BLaER1 treated with 17β-estradiol and CSF1 and Interleukin-3, amounts not matched to agents 10 nM and 100 nM (cell line): ENCODE measurements around the gene CDC73.
"Not testable (repeated sequence)": the region's sequence is repeated elsewhere in the genome, so short reads cannot be mapped to it uniquely, and the experiment has no call there.

Source experiments
- H3K27ac ChIP-seq, 11 experiments: shearing (Covaris generic); formaldehyde crosslinking; 2 replicates each; pipeline ENCODE4 v1.8.1; 2022
- H3K27me3 ChIP-seq, 11 experiments: shearing (Covaris generic); formaldehyde crosslinking; 2 replicates each; pipeline ENCODE4 v1.8.1; 2022
- H3K36me3 ChIP-seq, 11 experiments: shearing (Covaris generic); formaldehyde crosslinking; 2 replicates each; pipeline ENCODE4 v1.8.1; 2022
- H3K4me1 ChIP-seq, 10 experiments: shearing (Covaris generic); formaldehyde crosslinking; 2 replicates each; pipeline ENCODE4 v1.8.1; 2022
- H3K4me2 ChIP-seq, 11 experiments: shearing (Covaris generic); formaldehyde crosslinking; 2 replicates each; pipeline ENCODE4 v1.8.1; 2022
- H3K4me3 ChIP-seq, 10 experiments: shearing (Covaris generic); formaldehyde crosslinking; 2 replicates each; pipeline ENCODE4 v1.8.1; 2022
- H3K9ac ChIP-seq, 11 experiments: shearing (Covaris generic); formaldehyde crosslinking; 2 replicates each; pipeline ENCODE4 v1.8.1; 2022
- H3K9me3 ChIP-seq, 11 experiments: shearing (Covaris generic); formaldehyde crosslinking; replicated peaks in 1 of 11; 2 replicates each; pipeline ENCODE4 v1.8.1; 2022
- H4K20me1 ChIP-seq, 11 experiments: shearing (Covaris generic); formaldehyde crosslinking; 2 replicates each; pipeline ENCODE4 v1.8.1; 2022
- Cebpa-rat ChIP-seq, 11 experiments: shearing (Covaris generic); IDR thresholded peaks; 2 replicates each; pipeline ENCODE4 v1.8.1; 2022

The CDC73 gene

DNA sequence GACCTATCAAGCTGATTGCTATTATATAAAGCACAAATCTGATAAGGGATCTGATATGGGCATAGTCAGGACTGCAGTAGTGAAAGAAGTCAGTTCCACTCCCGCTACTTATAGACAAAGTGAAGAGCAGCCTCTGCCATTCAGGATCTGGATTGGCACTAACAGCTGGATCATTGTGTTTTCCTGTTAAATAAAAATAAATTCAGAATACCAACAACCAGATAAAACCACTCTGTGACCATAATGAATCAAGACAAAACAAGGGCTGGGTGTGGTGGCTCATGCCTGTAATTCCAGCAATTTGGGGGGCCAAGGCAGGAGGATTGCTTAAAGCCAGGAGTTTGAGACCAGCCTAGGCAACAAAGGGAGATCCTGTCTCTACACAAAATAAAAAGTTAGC lies 11.6 kb upstream of the CDC73 start:
- Histone ChIP-seq H3K4me2 (no peak overlapping the region), H3K27ac (no peak overlapping the region), H3K4me1 (peaks cover 0 to 18% (median 15%) of the 10 kb centered on the region in 10 experiments; a peak in 12 of 20 replicates), H4K20me1 (no peaks in the 10 kb centered on the region), H3K4me3 (no peak overlapping the region), H3K36me3 (no peaks in the 10 kb centered on the region), H3K9me3 (no peaks in the 10 kb centered on the region), H3K27me3 (no peaks in the 10 kb centered on the region), H3K9ac (no peak overlapping the region)
- no peak for TF ChIP-seq Cebpa-rat (IDR thresholded peaks at IDR 0.05)

DNA sequence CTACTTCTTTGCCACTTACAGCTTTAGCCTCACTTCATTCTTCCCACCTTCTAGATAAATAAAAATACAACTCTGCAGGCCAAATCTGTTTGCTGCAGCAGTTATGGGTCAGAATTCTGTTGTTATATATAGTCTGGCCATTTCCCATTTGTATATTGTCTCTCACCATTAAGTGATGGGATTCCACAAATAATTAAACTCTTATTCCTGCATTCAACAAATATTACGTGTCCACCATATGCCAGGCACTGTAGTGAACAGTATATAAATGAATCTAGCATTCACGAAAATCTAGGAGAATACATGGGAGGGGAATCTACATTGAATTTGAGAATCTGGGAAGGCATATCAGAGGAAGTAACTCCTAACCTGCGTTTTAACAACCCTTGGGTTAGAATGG lies 11.0 kb upstream of the CDC73 start:
- no peaks in the 10 kb centered on the region for H3K36me3 ChIP-seq
- no peaks in the 10 kb centered on the region for H3K9me3 ChIP-seq
- H3K4me3 ChIP-seq: no peak overlapping the region
- no peak for TF ChIP-seq Cebpa-rat (IDR thresholded peaks at IDR 0.05)
- H3K27ac ChIP-seq: no peak overlapping the region
- no peaks in the 10 kb centered on the region for H3K27me3 ChIP-seq
- H4K20me1 ChIP-seq: no peaks in the 10 kb centered on the region
- peaks cover 0 to 15% (median 11%) of the 10 kb centered on the region in 10 experiments; a peak in 12 of 20 replicates for H3K4me1 ChIP-seq
- H3K9ac ChIP-seq: no peak overlapping the region
- H3K4me2 ChIP-seq: no peak overlapping the region

GRCh38 chr1:193111641-193112090 lies 10.2 kb upstream of the CDC73 start:
- H3K4me2 ChIP-seq: peak overlapping the region in 10 of 11 experiments; percentile 12 to 63 (median 36); a peak in 15 of 22 replicates
- peak overlapping the region in 1 of 11 experiments; percentile 35; a peak in 3 of 22 replicates for H3K27ac ChIP-seq
- H3K9ac ChIP-seq: no peak overlapping the region

DNA sequence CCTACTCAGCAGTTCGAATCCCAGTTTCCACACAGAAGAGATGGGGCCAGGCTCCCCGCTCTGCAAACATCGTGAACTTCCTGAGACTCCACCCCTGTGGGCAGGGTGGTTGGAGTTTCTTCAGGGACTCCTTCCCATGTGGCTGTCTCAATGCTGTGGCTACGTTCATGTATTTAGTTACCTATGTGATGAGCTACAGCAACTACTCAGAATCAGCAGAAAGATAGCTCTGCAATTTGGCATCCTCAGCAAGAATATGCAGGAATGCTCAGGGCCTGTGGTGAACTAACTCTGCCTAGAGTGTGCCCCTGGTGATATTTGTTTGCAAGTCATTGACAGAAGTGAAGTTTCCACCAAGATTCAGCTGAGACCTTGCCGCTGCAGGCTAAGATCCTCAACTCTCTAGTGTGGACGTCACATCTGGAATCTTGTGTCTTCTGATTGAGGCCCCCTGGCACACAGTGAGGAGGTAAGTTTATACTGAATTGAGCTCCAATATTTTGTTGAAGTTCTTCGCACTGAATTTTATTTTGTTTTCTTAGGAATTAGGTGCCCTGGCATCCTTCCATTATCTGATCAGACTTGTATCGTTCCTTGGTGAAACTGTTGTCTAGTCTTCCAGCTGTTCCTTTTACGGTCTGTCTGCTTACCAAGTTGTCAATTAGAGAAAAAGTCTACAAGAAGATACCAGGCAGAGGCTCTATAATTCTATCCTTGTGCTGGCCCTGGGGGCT lies 8.4 kb upstream of the CDC73 start:
- Histone ChIP-seq H3K4me3 (no peak overlapping the region), H3K36me3 (no peaks in the 10 kb centered on the region), H3K27ac (no peak overlapping the region), H4K20me1 (no peaks in the 10 kb centered on the region), H3K27me3 (no peaks in the 10 kb centered on the region), H3K4me1 (peaks cover 0 to 13% (median 10%) of the 10 kb centered on the region in 10 experiments; a peak in 12 of 20 replicates), H3K9ac (no peak overlapping the region), H3K4me2 (no peak overlapping the region), H3K9me3 (no peaks in the 10 kb centered on the region)
- no peak for TF ChIP-seq Cebpa-rat (IDR thresholded peaks at IDR 0.05)

More at GRCh38 chr1:193111641-193112090, 10.2 kb upstream of the CDC73 start:
- Histone ChIP-seq H3K4me1 (peaks cover 0 to 13% (median 10%) of the 10 kb centered on the region in 10 experiments; a peak in 12 of 20 replicates), H3K4me3 (no peak overlapping the region), H3K9me3 (no peaks in the 10 kb centered on the region), H4K20me1 (no peaks in the 10 kb centered on the region), H3K27me3 (no peaks in the 10 kb centered on the region), H3K36me3 (no peaks in the 10 kb centered on the region)
- TF ChIP-seq Cebpa-rat (IDR thresholded peaks at IDR 0.05): peak; percentile 25 to 93 (median 78); a peak in 18 of 22 replicates

GRCh38 chr1:193113992-193114332 lies 7.9 kb upstream of the CDC73 start:
- Histone ChIP-seq H3K36me3 (no peaks in the 10 kb centered on the region), H3K27me3 (no peaks in the 10 kb centered on the region), H3K27ac (no peak overlapping the region), H3K9ac (no peak overlapping the region), H3K4me1 (peaks cover 0 to 13% (median 10%) of the 10 kb centered on the region in 10 experiments; a peak in 12 of 20 replicates), H4K20me1 (no peaks in the 10 kb centered on the region), H3K4me2 (no peak overlapping the region), H3K4me3 (no peak overlapping the region), H3K9me3 (no peaks in the 10 kb centered on the region)
- TF ChIP-seq Cebpa-rat (IDR thresholded peaks at IDR 0.05): no peak

GRCh38 chr1:193114485-193115095 lies 7.2 kb upstream of the CDC73 start:
- no peak overlapping the region for H3K4me3 ChIP-seq
- H3K27ac ChIP-seq: no peak overlapping the region
- no peaks in the 10 kb centered on the region for H4K20me1 ChIP-seq
- H3K27me3 ChIP-seq: no peaks in the 10 kb centered on the region
- no peaks in the 10 kb centered on the region for H3K36me3 ChIP-seq
- H3K9ac ChIP-seq: no peak overlapping the region
- peaks cover 0 to 13% (median 10%) of the 10 kb centered on the region in 10 experiments; a peak in 12 of 20 replicates for H3K4me1 ChIP-seq
- H3K9me3 ChIP-seq: no peaks in the 10 kb centered on the region
- TF ChIP-seq Cebpa-rat (IDR thresholded peaks at IDR 0.05): no peak
- H3K4me2 ChIP-seq: no peak overlapping the region

GRCh38 chr1:193115629-193116227 lies 6.1 kb upstream of the CDC73 start:
- no peaks in the 10 kb centered on the region for H3K9me3 ChIP-seq
- no peak overlapping the region for H3K4me2 ChIP-seq

GRCh38 chr1:193117167-193117566 lies 4.7 kb upstream of the CDC73 start:
- not testable (repeated sequence) for H3K4me1 ChIP-seq, H4K20me1 ChIP-seq, H3K9me3 ChIP-seq, H3K27me3 ChIP-seq, H3K9ac ChIP-seq, H3K4me3 ChIP-seq, H3K36me3 ChIP-seq, H3K27ac ChIP-seq, H3K4me2 ChIP-seq

More at GRCh38 chr1:193115629-193116227, 6.1 kb upstream of the CDC73 start:
- TF ChIP-seq Cebpa-rat (IDR thresholded peaks at IDR 0.05): no peak
- H3K4me1 ChIP-seq: peaks cover 0 to 13% (median 10%) of the 10 kb centered on the region in 10 experiments; a peak in 12 of 20 replicates
- no peak overlapping the region for H3K9ac ChIP-seq
- H3K4me3 ChIP-seq: no peak overlapping the region
- no peaks in the 10 kb centered on the region for H3K36me3 ChIP-seq
- H3K27me3 ChIP-seq: no peaks in the 10 kb centered on the region
- no peaks in the 10 kb centered on the region for H4K20me1 ChIP-seq
- no peak overlapping the region for H3K27ac ChIP-seq

- Histone ChIP-seq H3K4me1 (peaks cover 2 to 11% (median 7%) of the 10 kb centered on the region in 10 experiments), H3K9ac (no peak overlapping the region), H3K27me3 (no peaks in the 10 kb centered on the region), H3K4me2 (no peak overlapping the region), H3K9me3 (no peaks in the 10 kb centered on the region), H4K20me1 (peaks cover 0 to 9% (median 5%) of the 10 kb centered on the region in 11 experiments; a peak in 18 of 22 replicates), H3K27ac (no peak overlapping the region), H3K4me3 (no peak overlapping the region), H3K36me3 (no peaks in the 10 kb centered on the region)
- no peak for TF ChIP-seq Cebpa-rat (IDR thresholded peaks at IDR 0.05)
These were observed 3.6 kb upstream of the CDC73 start for GRCh38 chr1:193118194-193118593.
